HG02870 (cell line): ENCODE data around the gene NRG2.

Source experiments
- ATAC-seq: cut with Tn5 transposase; IDR thresholded peaks from one replicate; pipeline ENCODE4 v1.9.1; 2021; ENCODE audit warnings: mild to moderate bottlenecking, moderate library complexity; ENCODE audit not compliant: unreplicated experiment

Gene NRG2

GRCh38 chr5:140041492-140042392 lies 1.4 kb downstream of the NRG2 start:
- no peak for ATAC-seq

GRCh38 chr5:140041099-140041491 lies 2.0 kb downstream of the NRG2 start:
- no peak for ATAC-seq

- ATAC-seq = no peak
These were observed 2.7 kb downstream of the NRG2 start for GRCh38 chr5:140040358-140040757.

- ATAC-seq = no peak
These were observed 3.5 kb downstream of the NRG2 start for GRCh38 chr5:140039561-140039960.

GRCh38 chr5:140038373-140038957 lies 4.6 kb downstream of the NRG2 start:
- no peak for ATAC-seq

- ATAC-seq = no peak
These were observed 6.1 kb downstream of the NRG2 start for GRCh38 chr5:140037012-140037411.

- no peak for ATAC-seq
These were observed 7.2 kb downstream of the NRG2 start for GRCh38 chr5:140035881-140036280.

- no peak for ATAC-seq
These were observed 9.9 kb downstream of the NRG2 start for GRCh38 chr5:140033037-140033760.

- no peak for ATAC-seq
These were observed 10.8 kb downstream of the NRG2 start for GRCh38 chr5:140032296-140032695.

GRCh38 chr5:140027807-140028206 lies 15.3 kb downstream of the NRG2 start:
- no peak for ATAC-seq

GRCh38 chr5:140025736-140026135 lies 17.4 kb downstream of the NRG2 start:
- ATAC-seq = no peak

- ATAC-seq = no peak
These were observed 18.2 kb downstream of the NRG2 start for GRCh38 chr5:140024928-140025327.

- no peak for ATAC-seq
These were observed 19.4 kb downstream of the NRG2 start for GRCh38 chr5:140023611-140024191.

GRCh38 chr5:140020601-140021177 lies 22.4 kb downstream of the NRG2 start:
- no peak for ATAC-seq

GRCh38 chr5:140018920-140019644 lies 24.0 kb downstream of the NRG2 start:
- ATAC-seq = no peak

- ATAC-seq = no peak
These were observed 24.6 kb downstream of the NRG2 start for GRCh38 chr5:140018517-140018916.

- ATAC-seq = no peak
These were observed 25.0 kb downstream of the NRG2 start for GRCh38 chr5:140018096-140018481.

GRCh38 chr5:140017397-140018095 lies 25.6 kb downstream of the NRG2 start:
- no peak for ATAC-seq

GRCh38 chr5:140015706-140016105 lies 27.4 kb downstream of the NRG2 start:
- ATAC-seq = no peak

GRCh38 chr5:140014751-140015150 lies 28.3 kb downstream of the NRG2 start:
- ATAC-seq = no peak
